Neural progenitor cell (in vitro differentiated cells): Measurements from ENCODE around the gene GPR156. TPM values are rescaled to one million over a fixed set of nuclear protein-coding genes. Genes with fewer than 3 reads are reported as not detected.

ENCODE experiments used
- DNase-seq: peaks from one replicate; pipeline ENCODE4 v3.0.0-alpha.2; 2016; ENCODE audit warnings: low spot score
- H2AFZ ChIP-seq: fragments of 200-600 bp; sonication (generic); replicated peaks from 2 replicates; pipeline ENCODE4 v1.6.1; 2016; ENCODE audit warnings: antibody characterized with exemption
- H3F3A ChIP-seq: fragments of 200-600 bp; sonication (generic); 2 replicates; pipeline ENCODE4 v1.6.1; 2016; ENCODE audit warnings: antibody characterized with exemption, low read depth
- H3K27ac ChIP-seq: fragments of 200-600 bp; sonication (generic); 2 replicates; pipeline ENCODE4 v1.5.1; 2016; ENCODE audit warnings: mild to moderate bottlenecking
- H3K27me3 ChIP-seq: fragments of 200-600 bp; sonication (generic); 2 replicates; pipeline ENCODE4 v1.6.1; 2016; ENCODE audit warnings: mild to moderate bottlenecking, moderate library complexity
- H3K36me3 ChIP-seq: fragments of 200-600 bp; sonication (generic); 2 replicates; pipeline ENCODE4 v1.5.1; 2016
- H3K4me1 ChIP-seq: fragments of 200-600 bp; sonication (generic); 2 replicates; pipeline ENCODE4 v1.6.1; 2016; ENCODE audit warnings: mixed run types
- H3K4me2 ChIP-seq: fragments of 200-600 bp; sonication (generic); 2 replicates; pipeline ENCODE4 v1.6.1; 2016
- H3K4me3 ChIP-seq: fragments of 200-600 bp; sonication (generic); 2 replicates; pipeline ENCODE4 v1.5.1; 2016
- H3K79me2 ChIP-seq: fragments of 200-600 bp; sonication (generic); 2 replicates; pipeline ENCODE4 v1.6.1; 2016; ENCODE audit warnings: low read depth
- H3K9ac ChIP-seq: fragments of 200-600 bp; sonication (generic); 2 replicates; pipeline ENCODE4 v1.6.1; 2016
- H3K9me3 ChIP-seq: fragments of 200-600 bp; sonication (generic); 2 replicates; pipeline ENCODE4 v1.5.1; 2016; ENCODE audit warnings: low read depth
- H4K20me1 ChIP-seq: fragments of 200-600 bp; sonication (generic); 2 replicates; pipeline ENCODE4 v1.6.1; 2016; ENCODE audit warnings: low read depth
- H3K27ac Mint-ChIP-seq: 3 replicates; pipeline ENCODE4 v1.8.0; 2021; ENCODE audit warnings: mixed read lengths
- H3K27me3 Mint-ChIP-seq: 2 replicates; pipeline ENCODE4 v1.8.0; 2022; ENCODE audit warnings: low read depth, mild to moderate bottlenecking, inconsistent platforms, moderate library complexity, mixed read lengths; ENCODE audit not compliant: insufficient read depth
- H3K36me3 Mint-ChIP-seq: 3 replicates; pipeline ENCODE4 v1.8.0; 2021; ENCODE audit warnings: mixed read lengths
- H3K4me1 Mint-ChIP-seq: 3 replicates; pipeline ENCODE4 v1.8.0; 2021; ENCODE audit warnings: mixed read lengths
- H3K4me3 Mint-ChIP-seq: 3 replicates; pipeline ENCODE4 v1.8.0; 2021; ENCODE audit warnings: mild to moderate bottlenecking, moderate library complexity, mixed read lengths
- H3K9me3 Mint-ChIP-seq: 3 replicates; pipeline ENCODE4 v1.8.0; 2020; ENCODE audit warnings: mixed read lengths
- CTCF ChIP-seq: fragments of 200-600 bp; sonication (generic); IDR thresholded peaks from 2 replicates; pipeline ENCODE4 v1.5.1; 2017; ENCODE audit warnings: antibody characterized with exemption, mild to moderate bottlenecking
- EZH2 ChIP-seq: fragments of 200-600 bp; sonication (generic); IDR thresholded peaks from 2 replicates; pipeline ENCODE4 v1.6.1; 2017; ENCODE audit warnings: antibody characterized with exemption, mild to moderate bottlenecking, moderate library complexity
- EZH2phosphoT487 ChIP-seq: fragments of 200-600 bp; sonication (generic); IDR thresholded peaks from 2 replicates; pipeline ENCODE4 v1.6.1; 2017; ENCODE audit warnings: antibody characterized with exemption
- total RNA-seq: library from RNA; depleted of rRNA; stranded (reverse); fragments of >200 nt; gene quantifications from 2 replicates; pipeline ENCODE4 v1.2.3, GENCODE V29; 2015; ENCODE audit warnings: low replicate concordance

The GPR156 gene
- total RNA-seq, 1 donor from 2014 or later = 2.2 TPM

- H3K27ac ChIP-seq = no peak overlapping the region
- H3K27ac Mint-ChIP-seq = no peak overlapping the region
These were observed 21.8 kb upstream of the GPR156 start for GRCh38 chr3:120306519-120307455.

GRCh38 chr3:120304616-120305015 is 19.6 kb upstream of the GPR156 start:
- no peaks in the 10 kb centered on the region for H3K36me3 Mint-ChIP-seq
- peaks cover 6% of the 10 kb centered on the region for H3K9me3 Mint-ChIP-seq
- no peak overlapping the region for H3K4me3 Mint-ChIP-seq
- peaks cover 6% of the 10 kb centered on the region for H3K4me1 Mint-ChIP-seq
- Histone ChIP-seq H3K79me2 (no peaks in the 10 kb centered on the region), H3K9ac (no peak overlapping the region), H4K20me1 (no peaks in the 10 kb centered on the region), H3K4me1 (peaks cover 6% of the 10 kb centered on the region), H2AFZ (no peak overlapping the region), H3K4me2 (no peak overlapping the region), H3K27ac (no peak overlapping the region), H3K27me3 (no peaks in the 10 kb centered on the region), H3K36me3 (no peaks in the 10 kb centered on the region), H3F3A (no peaks in the 10 kb centered on the region), H3K4me3 (no peak overlapping the region), H3K9me3 (no peaks in the 10 kb centered on the region)
- peaks cover 2% of the 10 kb centered on the region for H3K27me3 Mint-ChIP-seq
- no peak overlapping the region for H3K27ac Mint-ChIP-seq
- TF ChIP-seq EZH2 = no peak
- no peak for TF ChIP-seq EZH2phosphoT487
- no peak for TF ChIP-seq CTCF
- DNase-seq = no peak

More at GRCh38 chr3:120306519-120307455, 21.8 kb upstream of the GPR156 start:
- Mint-ChIP-seq H3K36me3 (no peaks in the 10 kb centered on the region), H3K4me1 (peaks cover 4% of the 10 kb centered on the region), H3K4me3 (no peak overlapping the region), H3K9me3 (peaks cover 6% of the 10 kb centered on the region), H3K27me3 (peaks cover 2% of the 10 kb centered on the region)
- H3K9me3 ChIP-seq = no peaks in the 10 kb centered on the region
- TF ChIP-seq CTCF (no peak), EZH2 (no peak), EZH2phosphoT487 (no peak)
- no peak overlapping the region for H3K4me3 ChIP-seq
- H3F3A ChIP-seq = no peaks in the 10 kb centered on the region
- no peak overlapping the region for H2AFZ ChIP-seq
- H3K79me2 ChIP-seq = no peaks in the 10 kb centered on the region
- no peak for DNase-seq
- no peak overlapping the region for H3K9ac ChIP-seq
- H4K20me1 ChIP-seq = no peaks in the 10 kb centered on the region
- H3K36me3 ChIP-seq = no peaks in the 10 kb centered on the region
- H3K4me2 ChIP-seq = no peak overlapping the region
- H3K4me1 ChIP-seq = peaks cover 2% of the 10 kb centered on the region
- H3K27me3 ChIP-seq = no peaks in the 10 kb centered on the region

GRCh38 chr3:120302361-120302760 is 17.3 kb upstream of the GPR156 start:
- Histone ChIP-seq H3K36me3 (no peaks in the 10 kb centered on the region), H3K9ac (no peak overlapping the region), H3K27me3 (no peaks in the 10 kb centered on the region), H3K79me2 (no peaks in the 10 kb centered on the region), H3K4me2 (no peak overlapping the region), H3K27ac (no peak overlapping the region), H3K9me3 (no peaks in the 10 kb centered on the region), H3F3A (no peaks in the 10 kb centered on the region), H4K20me1 (no peaks in the 10 kb centered on the region), H3K4me3 (no peak overlapping the region), H3K4me1 (peaks cover 6% of the 10 kb centered on the region), H2AFZ (peak overlapping the region; percentile 87)
- H3K4me3 Mint-ChIP-seq = no peak overlapping the region
- no peaks in the 10 kb centered on the region for H3K36me3 Mint-ChIP-seq
- no peak for DNase-seq
- peaks cover 6% of the 10 kb centered on the region for H3K4me1 Mint-ChIP-seq
- TF ChIP-seq EZH2 (no peak), CTCF (no peak), EZH2phosphoT487 (no peak)
- no peak overlapping the region for H3K27ac Mint-ChIP-seq
- H3K27me3 Mint-ChIP-seq = no peaks in the 10 kb centered on the region
- H3K9me3 Mint-ChIP-seq = no peaks in the 10 kb centered on the region
